ENCODE measurements around the gene STMP1. TPM values are rescaled to one million over a fixed set of nuclear protein-coding genes. Genes with fewer than 3 reads are reported as not detected.

Gene STMP1
- total and polyA plus RNA-seq, 2 of the 8 experiments (the other 6 are each of a cell fraction or from before 2014, with no cell fraction given): 22.7 to 36.7 TPM

GRCh38 chr7:135617781-135618180 lies 44.5 kb upstream of the STMP1 start:
- Histone ChIP-seq H3K27me3 (replicated peaks in 1 of 4; ENCODE audit: control insufficient read depth in 3 of 4, extremely low read depth in 1 of 4, insufficient read depth in 3 of 4, low read length in 3 of 4) (no peaks in the 10 kb centered on the region), H3K27ac (ENCODE audit: low read depth, low read length) (no peak overlapping the region), H3K4me3 (ENCODE audit: extremely low read depth in 1 of 4, insufficient read depth in 2 of 4, low read depth in 3 of 4, low read length in 4 of 4) (no peak overlapping the region), H3K14ac (ENCODE audit: insufficient read length) (no peak overlapping the region), H3K9ac (replicated peaks in 1 of 4; ENCODE audit: extremely low read depth in 1 of 4, low read depth in 3 of 4, low read length in 3 of 4) (no peak overlapping the region), H2AK5ac (ENCODE audit: low read depth, low read length) (no peak overlapping the region), H4K20me1 (replicated peaks in 1 of 2; ENCODE audit: control insufficient read depth in 1 of 2, insufficient read depth in 2 of 2, low read length in 2 of 2) (peaks cover 0 to 2% of the 10 kb centered on the region in 2 experiments), H3K9me3 (ENCODE audit: insufficient read depth in 2 of 2, low read depth in 1 of 2, low read length in 1 of 2) (no peaks in the 10 kb centered on the region), H2AFZ (ENCODE audit: low read length) (no peak overlapping the region), H4K5ac (ENCODE audit: insufficient read length, low read depth, low read length) (no peak overlapping the region), H2BK120ac (replicated peaks; ENCODE audit: low read depth, low read length) (no peak overlapping the region), H4K8ac (ENCODE audit: extremely low read depth, insufficient read depth, low read length) (no peak overlapping the region), H3K79me1 (ENCODE audit: low read depth, low read length) (no peaks in the 10 kb centered on the region; the same call in 1 of the 2 replicates), H2BK20ac (ENCODE audit: low read length) (no peak overlapping the region), H3K4me2 (ENCODE audit: insufficient read depth in 1 of 2, low read depth in 2 of 2, low read length in 2 of 2) (no peak overlapping the region), H3K79me2 (ENCODE audit: control insufficient read depth in 1 of 2, insufficient read depth in 2 of 2, low read length in 2 of 2) (no peaks in the 10 kb centered on the region), H3K4ac (replicated peaks; ENCODE audit: insufficient read length, low read depth, low read length) (no peak overlapping the region), H3K56ac (replicated peaks; ENCODE audit: insufficient read length, low read depth, low read length) (no peak overlapping the region), H2BK15ac (ENCODE audit: low read length) (no peak overlapping the region), H3K18ac (ENCODE audit: extremely low read depth, low read length) (no peak overlapping the region), H3K23ac (ENCODE audit: insufficient read length) (no peak overlapping the region), H4K91ac (replicated peaks; ENCODE audit: insufficient read length, low read length) (no peak overlapping the region), H3K36me3 (ENCODE audit: control insufficient read depth in 2 of 4, insufficient read depth in 4 of 4, low read length in 3 of 4) (peaks cover 25 to 92% (median 49%) of the 10 kb centered on the region in 4 experiments), H3K23me2 (ENCODE audit: low read depth, low read length) (no peaks in the 10 kb centered on the region), H2BK5ac (ENCODE audit: low read depth, low read length) (no peak overlapping the region), H3K4me1 (replicated peaks in 1 of 4; ENCODE audit: control insufficient read depth in 3 of 4, insufficient read depth in 4 of 4, low read length in 3 of 4) (no peaks in the 10 kb centered on the region), H2BK12ac (ENCODE audit: low read depth, low read length) (no peak overlapping the region)
- DNase-seq (ENCODE audit: low read depth in 1 of 2, low spot score in 2 of 2): no peak
- ChIA-PET POLR2A (ENCODE audit: partially characterized antibody) (interaction anchor here (0.6 kb wide), 1 partner anchor 47 kb away, joined by 5 read pairs; no protein-coding TSS in a partner anchor), CTCF (ENCODE audit: partially characterized antibody) (interaction anchor here (1.1 to 2.5 kb wide), 2 partner anchors 10 to 27 kb away, joined by 4 to 10 read pairs; no protein-coding TSS in a partner anchor)
- no peak for FAIRE-seq
- 95% methylated on average over 2 of the region's 2 CpGs; no CpG with 5 or more reads in 1 of the 2 experiments for WGBS, 2 experiments (ENCODE audit: extremely low coverage in 1 of 2, insufficient coverage in 1 of 2, insufficient read length in 1 of 2, insufficient replicate concordance in 2 of 2, low coverage in 1 of 2, low lambda C conversion rate in 2 of 2, missing lambda C conversion rate in 1 of 2)
- no peak for TF ChIP-seq SAP30 (IDR thresholded peaks at IDR 0.05; ENCODE audit: insufficient read depth, insufficient replicate concordance, low read length)
- TF ChIP-seq ZNF274 (IDR thresholded peaks at IDR 0.05; ENCODE audit: borderline replicate concordance, extremely low read depth, low read length): no peak

Data from H1 (cell line).